Stimulated activated naive CD8-positive, alpha-beta T cell treated with anti-CD3 and anti-CD28 coated beads, Interleukin-15, Interleukin-2, amounts not matched to agents 100 U/mL and 50 U/mL, for 24 hours (primary cell): ENCODE data around the gene ITGA1.
"Not testable (repeated sequence)": the region's sequence is repeated elsewhere in the genome, so short reads cannot be mapped to it uniquely, and the experiment has no call there.

Source experiments
- ATAC-seq: fragments of 150-1000 bp; cut with Tn5 transposase; one replicate; pipeline ENCODE4 v1.10.0; 2021
- DNase-seq: peaks from one replicate; pipeline ENCODE4 v3.0.0; 2021

The ITGA1 gene

GRCh38 chr5:52831786-52832511 lies 44.2 kb downstream of the ITGA1 start:
- DNase-seq (no peak), ATAC-seq (no peak)

GRCh38 chr5:52834320-52834719 lies 46.6 kb downstream of the ITGA1 start:
- ATAC-seq (no peak), DNase-seq (no peak)

- ATAC-seq (no peak), DNase-seq (no peak)
These were observed 49.4 kb downstream of the ITGA1 start for GRCh38 chr5:52837068-52837467.

GRCh38 chr5:52837591-52838001 lies 49.9 kb downstream of the ITGA1 start:
- DNase-seq: no peak
- ATAC-seq: no peak

GRCh38 chr5:52838326-52839015 lies 50.8 kb downstream of the ITGA1 start:
- DNase-seq: no peak
- no peak for ATAC-seq

GRCh38 chr5:52839285-52839684 lies 51.6 kb downstream of the ITGA1 start:
- DNase-seq: no peak
- no peak for ATAC-seq

- DNase-seq (no peak), ATAC-seq (no peak)
These were observed 52.7 kb downstream of the ITGA1 start for GRCh38 chr5:52840277-52841050.

GRCh38 chr5:52841114-52841513 lies 53.4 kb downstream of the ITGA1 start:
- no peak for ATAC-seq

GRCh38 chr5:52842111-52842510 lies 54.4 kb downstream of the ITGA1 start:
- ATAC-seq (no peak), DNase-seq (no peak)

More at GRCh38 chr5:52841114-52841513, 53.4 kb downstream of the ITGA1 start:
- DNase-seq: no peak

- DNase-seq: no peak
- ATAC-seq: no peak
These were observed 57.2 kb downstream of the ITGA1 start for GRCh38 chr5:52844885-52845284.

- ATAC-seq: no peak
- no peak for DNase-seq
These were observed 58.6 kb downstream of the ITGA1 start for GRCh38 chr5:52846182-52846842.

- ATAC-seq, DNase-seq: not testable (repeated sequence)
These were observed 61.0 kb downstream of the ITGA1 start for GRCh38 chr5:52848688-52849087.

- no peak for ATAC-seq
- no peak for DNase-seq
These were observed 61.8 kb downstream of the ITGA1 start for GRCh38 chr5:52849544-52849943.

- no peak for ATAC-seq
These were observed 65.9 kb downstream of the ITGA1 start for GRCh38 chr5:52853650-52854049.

GRCh38 chr5:52854301-52854700 lies 66.6 kb downstream of the ITGA1 start:
- DNase-seq (no peak), ATAC-seq (no peak)

More at GRCh38 chr5:52853650-52854049, 65.9 kb downstream of the ITGA1 start:
- no peak for DNase-seq

- ATAC-seq: no peak
These were observed 67.2 kb downstream of the ITGA1 start for GRCh38 chr5:52854949-52855348.

GRCh38 chr5:52856564-52856963 lies 68.8 kb downstream of the ITGA1 start:
- DNase-seq: no peak
- no peak for ATAC-seq

More at GRCh38 chr5:52854949-52855348, 67.2 kb downstream of the ITGA1 start:
- DNase-seq: no peak

GRCh38 chr5:52859628-52860027 lies 71.9 kb downstream of the ITGA1 start:
- no peak for ATAC-seq
- no peak for DNase-seq

- no peak for DNase-seq
- ATAC-seq: no peak
These were observed 73.7 kb downstream of the ITGA1 start for GRCh38 chr5:52861368-52861767.

GRCh38 chr5:52863715-52864290 lies 76.1 kb downstream of the ITGA1 start:
- DNase-seq (no peak), ATAC-seq (no peak)

- no peak for DNase-seq
These were observed 76.7 kb downstream of the ITGA1 start for GRCh38 chr5:52864371-52864770.

GRCh38 chr5:52864884-52865283 lies 77.2 kb downstream of the ITGA1 start:
- no peak for ATAC-seq
- DNase-seq: no peak

More at GRCh38 chr5:52864371-52864770, 76.7 kb downstream of the ITGA1 start:
- ATAC-seq: no peak
